ENCODE data around the gene PACRG.

PACRG gene

GRCh38 chr6:163351013-163351412, 623.2 kb downstream of the PACRG start:
- Histone ChIP-seq H3K4me1 (ENCODE audit: insufficient read depth, insufficient read length) (peaks cover 2% of the 10 kb centered on the region), H3K36me3 (ENCODE audit: insufficient read depth, insufficient read length, low read length) (no peaks in the 10 kb centered on the region), H3K9ac (ENCODE audit: insufficient read length, low read depth) (no peak overlapping the region), H3K4me3 (ENCODE audit: insufficient read length, low read depth) (no peak overlapping the region), H3K9me3 (ENCODE audit: insufficient read depth, low read length) (no peaks in the 10 kb centered on the region), H3K27me3 (ENCODE audit: insufficient read depth, insufficient read length) (no peaks in the 10 kb centered on the region)
- TF ChIP-seq YY1 (IDR thresholded peaks at IDR 0.05; ENCODE audit: insufficient read depth, insufficient read length) (no peak), SUZ12 (IDR thresholded peaks at IDR 0.05; ENCODE audit: extremely low read depth, insufficient read depth, insufficient read length) (no peak), ZNF274 (IDR thresholded peaks at IDR 0.05; ENCODE audit: low read depth, low read length) (no peak)
- DNase-seq (ENCODE audit: low read depth, low spot score), result no peak

- Histone ChIP-seq H3K36me3 (ENCODE audit: insufficient read depth, insufficient read length, low read length) (no peaks in the 10 kb centered on the region), H3K9ac (ENCODE audit: insufficient read length, low read depth) (no peak overlapping the region), H3K4me1 (ENCODE audit: insufficient read depth, insufficient read length) (peaks cover 2% of the 10 kb centered on the region), H3K4me3 (ENCODE audit: insufficient read length, low read depth) (no peak overlapping the region), H3K9me3 (ENCODE audit: insufficient read depth, low read length) (no peaks in the 10 kb centered on the region), H3K27me3 (ENCODE audit: insufficient read depth, insufficient read length) (no peaks in the 10 kb centered on the region)
- no peak for TF ChIP-seq SUZ12 (IDR thresholded peaks at IDR 0.05; ENCODE audit: extremely low read depth, insufficient read depth, insufficient read length)
- no peak for TF ChIP-seq ZNF274 (IDR thresholded peaks at IDR 0.05; ENCODE audit: low read depth, low read length)
- TF ChIP-seq YY1 (IDR thresholded peaks at IDR 0.05; ENCODE audit: insufficient read depth, insufficient read length), result no peak
- DNase-seq (ENCODE audit: low read depth, low spot score), result no peak
Measured at GRCh38 chr6:163352011-163352685, 624.4 kb downstream of the PACRG start.

- H3K36me3 ChIP-seq (ENCODE audit: insufficient read depth, insufficient read length, low read length), result no peaks in the 10 kb centered on the region
- no peaks in the 10 kb centered on the region for H3K9me3 ChIP-seq (ENCODE audit: insufficient read depth, low read length)
- TF ChIP-seq YY1 (IDR thresholded peaks at IDR 0.05; ENCODE audit: insufficient read depth, insufficient read length) (no peak), SUZ12 (IDR thresholded peaks at IDR 0.05; ENCODE audit: extremely low read depth, insufficient read depth, insufficient read length) (no peak), ZNF274 (IDR thresholded peaks at IDR 0.05; ENCODE audit: low read depth, low read length) (no peak)
- no peak overlapping the region for H3K4me3 ChIP-seq (ENCODE audit: insufficient read length, low read depth)
- no peak for DNase-seq (ENCODE audit: low read depth, low spot score)
- no peak overlapping the region for H3K9ac ChIP-seq (ENCODE audit: insufficient read length, low read depth)
- H3K4me1 ChIP-seq (ENCODE audit: insufficient read depth, insufficient read length), result peaks cover 2% of the 10 kb centered on the region
- no peaks in the 10 kb centered on the region for H3K27me3 ChIP-seq (ENCODE audit: insufficient read depth, insufficient read length)
Measured at GRCh38 chr6:163352966-163353365, 625.2 kb downstream of the PACRG start.

- Histone ChIP-seq H3K36me3 (ENCODE audit: insufficient read depth, insufficient read length, low read length) (no peaks in the 10 kb centered on the region), H3K9me3 (ENCODE audit: insufficient read depth, low read length) (no peaks in the 10 kb centered on the region), H3K4me1 (ENCODE audit: insufficient read depth, insufficient read length) (peaks cover 2% of the 10 kb centered on the region), H3K4me3 (ENCODE audit: insufficient read length, low read depth) (no peak overlapping the region), H3K27me3 (ENCODE audit: insufficient read depth, insufficient read length) (no peaks in the 10 kb centered on the region), H3K9ac (ENCODE audit: insufficient read length, low read depth) (no peak overlapping the region)
- DNase-seq (ENCODE audit: low read depth, low spot score), result no peak
- TF ChIP-seq YY1 (IDR thresholded peaks at IDR 0.05; ENCODE audit: insufficient read depth, insufficient read length) (no peak), ZNF274 (IDR thresholded peaks at IDR 0.05; ENCODE audit: low read depth, low read length) (no peak), SUZ12 (IDR thresholded peaks at IDR 0.05; ENCODE audit: extremely low read depth, insufficient read depth, insufficient read length) (no peak)
Measured at GRCh38 chr6:163354085-163354484, 626.3 kb downstream of the PACRG start.

- TF ChIP-seq YY1 (IDR thresholded peaks at IDR 0.05; ENCODE audit: insufficient read depth, insufficient read length) (no peak), SUZ12 (IDR thresholded peaks at IDR 0.05; ENCODE audit: extremely low read depth, insufficient read depth, insufficient read length) (no peak), ZNF274 (IDR thresholded peaks at IDR 0.05; ENCODE audit: low read depth, low read length) (no peak)
- no peaks in the 10 kb centered on the region for H3K27me3 ChIP-seq (ENCODE audit: insufficient read depth, insufficient read length)
- H3K9ac ChIP-seq (ENCODE audit: insufficient read length, low read depth), result no peak overlapping the region
- H3K4me3 ChIP-seq (ENCODE audit: insufficient read length, low read depth), result no peak overlapping the region
- peaks cover 2% of the 10 kb centered on the region for H3K4me1 ChIP-seq (ENCODE audit: insufficient read depth, insufficient read length)
- DNase-seq (ENCODE audit: low read depth, low spot score), result no peak
- no peaks in the 10 kb centered on the region for H3K36me3 ChIP-seq (ENCODE audit: insufficient read depth, insufficient read length, low read length)
- no peaks in the 10 kb centered on the region for H3K9me3 ChIP-seq (ENCODE audit: insufficient read depth, low read length)
Measured at GRCh38 chr6:163354761-163355425, 627.1 kb downstream of the PACRG start.

- Histone ChIP-seq H3K9ac (ENCODE audit: insufficient read length, low read depth) (no peak overlapping the region), H3K4me3 (ENCODE audit: insufficient read length, low read depth) (no peak overlapping the region), H3K9me3 (ENCODE audit: insufficient read depth, low read length) (no peaks in the 10 kb centered on the region), H3K36me3 (ENCODE audit: insufficient read depth, insufficient read length, low read length) (no peaks in the 10 kb centered on the region), H3K4me1 (ENCODE audit: insufficient read depth, insufficient read length) (peaks cover 2% of the 10 kb centered on the region), H3K27me3 (ENCODE audit: insufficient read depth, insufficient read length) (no peaks in the 10 kb centered on the region)
- no peak for DNase-seq (ENCODE audit: low read depth, low spot score)
- no peak for TF ChIP-seq YY1 (IDR thresholded peaks at IDR 0.05; ENCODE audit: insufficient read depth, insufficient read length)
- TF ChIP-seq ZNF274 (IDR thresholded peaks at IDR 0.05; ENCODE audit: low read depth, low read length), result no peak
- TF ChIP-seq SUZ12 (IDR thresholded peaks at IDR 0.05; ENCODE audit: extremely low read depth, insufficient read depth, insufficient read length), result no peak
Measured at GRCh38 chr6:163355426-163355991, 627.7 kb downstream of the PACRG start.

GRCh38 chr6:163356324-163356723, 628.5 kb downstream of the PACRG start:
- no peaks in the 10 kb centered on the region for H3K9me3 ChIP-seq (ENCODE audit: insufficient read depth, low read length)
- no peak overlapping the region for H3K9ac ChIP-seq (ENCODE audit: insufficient read length, low read depth)
- H3K4me1 ChIP-seq (ENCODE audit: insufficient read depth, insufficient read length), result peaks cover 2% of the 10 kb centered on the region
- DNase-seq (ENCODE audit: low read depth, low spot score), result no peak
- no peaks in the 10 kb centered on the region for H3K36me3 ChIP-seq (ENCODE audit: insufficient read depth, insufficient read length, low read length)
- H3K4me3 ChIP-seq (ENCODE audit: insufficient read length, low read depth), result no peak overlapping the region
- no peaks in the 10 kb centered on the region for H3K27me3 ChIP-seq (ENCODE audit: insufficient read depth, insufficient read length)
- TF ChIP-seq SUZ12 (IDR thresholded peaks at IDR 0.05; ENCODE audit: extremely low read depth, insufficient read depth, insufficient read length) (no peak), YY1 (IDR thresholded peaks at IDR 0.05; ENCODE audit: insufficient read depth, insufficient read length) (no peak), ZNF274 (IDR thresholded peaks at IDR 0.05; ENCODE audit: low read depth, low read length) (no peak)

Measured in NT2/D1 (cell line).